GM20000 (cell line): ENCODE data around the gene DHRS3.

ENCODE experiments used
- DNase-seq: peaks from one replicate; pipeline ENCODE4 v3.0.0; 2012; ENCODE audit warnings: low spot score
- TF ChIP-seq, protein P1 (sequence below): IDR thresholded peaks from 2 replicates; pipeline ENCODE4 v1.5.1; 2012; ENCODE audit warnings: mild to moderate bottlenecking, control low read depth; ENCODE audit errors: extremely low read depth, missing control alignments

The DHRS3 gene

DNA sequence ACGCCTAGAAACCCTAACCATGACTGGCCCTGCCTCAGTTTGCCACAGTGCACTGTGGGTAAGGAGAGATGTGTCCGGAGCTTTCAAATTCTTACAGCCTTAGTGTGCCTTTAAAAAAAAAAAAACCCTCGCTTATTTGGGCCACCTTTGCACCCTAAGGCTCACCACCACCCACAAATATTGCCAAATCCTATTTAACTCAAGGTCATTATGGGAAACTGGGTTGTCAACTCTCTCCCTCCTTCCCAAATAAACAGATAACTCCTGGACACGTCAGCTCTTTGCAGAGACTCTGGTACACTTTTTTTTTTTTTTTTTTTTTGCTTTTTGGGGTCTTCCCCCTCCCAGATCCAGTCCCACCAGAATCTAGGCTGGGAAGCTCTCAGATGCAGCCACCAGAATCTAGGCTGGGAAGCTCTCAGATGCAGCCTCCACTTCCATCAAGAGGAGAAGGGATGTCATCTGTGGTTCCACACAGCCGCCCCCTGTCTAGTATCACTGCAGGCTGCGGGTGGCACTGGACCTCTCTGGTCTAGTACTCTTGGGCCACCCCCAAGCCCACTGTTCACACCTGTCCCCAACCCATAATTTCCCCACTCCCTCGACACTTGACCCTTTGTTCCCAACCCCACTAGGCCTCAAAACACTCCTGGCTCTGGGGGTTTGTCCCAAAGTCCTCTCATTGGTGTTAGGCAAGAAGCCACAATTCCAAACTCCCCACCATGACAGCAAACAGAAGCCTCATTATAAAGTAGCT, 3.4 kb downstream of the DHRS3 start:
- DNase-seq = no peak

DNA sequence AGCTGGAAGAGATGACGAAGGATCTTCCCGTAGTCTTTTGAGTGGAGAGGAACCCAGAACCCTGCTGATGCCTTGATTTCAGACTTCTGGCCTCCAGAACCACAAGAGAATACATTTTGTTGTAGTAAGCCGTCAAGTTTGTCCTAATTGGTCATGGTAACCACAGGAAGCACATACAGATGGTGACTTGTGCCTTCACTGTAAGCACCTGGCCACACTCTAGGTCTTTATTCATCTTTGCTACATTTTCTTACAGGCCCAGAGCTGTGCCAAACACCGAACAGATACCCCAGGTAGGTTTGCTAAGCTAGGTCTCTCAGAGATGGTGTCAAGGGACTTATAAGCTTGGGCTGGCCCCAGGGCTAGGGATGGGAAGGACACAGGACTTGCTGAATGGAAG, 4.8 kb downstream of the DHRS3 start:
- TF ChIP-seq, protein P1, sequence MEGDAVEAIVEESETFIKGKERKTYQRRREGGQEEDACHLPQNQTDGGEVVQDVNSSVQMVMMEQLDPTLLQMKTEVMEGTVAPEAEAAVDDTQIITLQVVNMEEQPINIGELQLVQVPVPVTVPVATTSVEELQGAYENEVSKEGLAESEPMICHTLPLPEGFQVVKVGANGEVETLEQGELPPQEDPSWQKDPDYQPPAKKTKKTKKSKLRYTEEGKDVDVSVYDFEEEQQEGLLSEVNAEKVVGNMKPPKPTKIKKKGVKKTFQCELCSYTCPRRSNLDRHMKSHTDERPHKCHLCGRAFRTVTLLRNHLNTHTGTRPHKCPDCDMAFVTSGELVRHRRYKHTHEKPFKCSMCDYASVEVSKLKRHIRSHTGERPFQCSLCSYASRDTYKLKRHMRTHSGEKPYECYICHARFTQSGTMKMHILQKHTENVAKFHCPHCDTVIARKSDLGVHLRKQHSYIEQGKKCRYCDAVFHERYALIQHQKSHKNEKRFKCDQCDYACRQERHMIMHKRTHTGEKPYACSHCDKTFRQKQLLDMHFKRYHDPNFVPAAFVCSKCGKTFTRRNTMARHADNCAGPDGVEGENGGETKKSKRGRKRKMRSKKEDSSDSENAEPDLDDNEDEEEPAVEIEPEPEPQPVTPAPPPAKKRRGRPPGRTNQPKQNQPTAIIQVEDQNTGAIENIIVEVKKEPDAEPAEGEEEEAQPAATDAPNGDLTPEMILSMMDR = no peak
- DNase-seq = no peak

More for the DNA sequence above, 3.4 kb downstream of the DHRS3 start:
- TF ChIP-seq, protein P1 = no peak

DNA sequence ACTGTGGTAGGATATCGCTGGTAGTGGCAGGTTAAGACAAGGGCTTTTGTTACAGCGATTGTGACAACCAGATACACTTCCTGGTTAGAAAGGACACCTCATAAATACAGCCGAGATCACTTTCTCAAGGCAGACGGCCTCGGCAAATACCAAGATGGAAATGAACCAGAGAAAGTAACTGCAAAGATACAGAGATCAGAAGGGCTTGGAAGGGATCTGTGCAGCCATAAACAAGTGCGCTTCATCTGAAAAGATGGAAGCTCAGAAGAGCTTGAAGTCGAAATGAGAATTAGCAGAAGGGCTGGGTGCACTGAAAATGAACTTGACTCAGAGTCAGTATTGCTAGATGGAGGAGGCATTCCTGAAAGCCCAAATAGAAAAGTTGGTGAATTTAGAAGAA, 7.1 kb downstream of the DHRS3 start:
- TF ChIP-seq, protein P1 = no peak

DNA sequence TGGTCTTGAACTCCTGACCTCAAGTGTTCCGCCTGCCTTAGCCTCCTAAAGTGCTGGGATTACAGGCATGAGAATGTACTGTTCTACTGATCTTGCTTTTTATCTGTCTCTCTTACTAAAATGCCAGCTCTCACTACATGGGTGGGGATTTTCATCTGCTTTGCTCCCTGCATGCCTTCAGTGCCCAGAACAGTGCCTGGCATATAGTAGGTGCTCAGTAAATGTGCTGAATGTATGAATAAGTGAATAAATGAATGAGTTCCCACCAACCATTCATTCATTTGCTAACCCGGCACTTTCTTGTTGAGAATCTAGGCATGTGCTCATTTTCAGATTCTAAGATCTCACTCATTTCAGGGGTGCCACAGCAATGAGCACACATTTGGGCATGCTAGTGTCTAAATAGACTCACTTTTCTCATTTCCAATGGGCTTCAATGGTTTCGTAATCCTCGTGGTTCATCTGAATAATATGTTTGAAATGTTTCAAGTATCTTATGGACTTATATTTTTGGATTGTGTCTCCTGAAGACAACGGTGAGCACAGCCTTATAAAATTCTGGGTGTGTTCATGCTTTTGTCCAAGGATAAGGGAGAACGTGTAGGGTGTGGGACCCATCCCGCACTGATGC, 7.6 kb downstream of the DHRS3 start:
- TF ChIP-seq, protein P1 = no peak
- no peak for DNase-seq

More for the DNA sequence above, 7.1 kb downstream of the DHRS3 start:
- no peak for DNase-seq

DNA sequence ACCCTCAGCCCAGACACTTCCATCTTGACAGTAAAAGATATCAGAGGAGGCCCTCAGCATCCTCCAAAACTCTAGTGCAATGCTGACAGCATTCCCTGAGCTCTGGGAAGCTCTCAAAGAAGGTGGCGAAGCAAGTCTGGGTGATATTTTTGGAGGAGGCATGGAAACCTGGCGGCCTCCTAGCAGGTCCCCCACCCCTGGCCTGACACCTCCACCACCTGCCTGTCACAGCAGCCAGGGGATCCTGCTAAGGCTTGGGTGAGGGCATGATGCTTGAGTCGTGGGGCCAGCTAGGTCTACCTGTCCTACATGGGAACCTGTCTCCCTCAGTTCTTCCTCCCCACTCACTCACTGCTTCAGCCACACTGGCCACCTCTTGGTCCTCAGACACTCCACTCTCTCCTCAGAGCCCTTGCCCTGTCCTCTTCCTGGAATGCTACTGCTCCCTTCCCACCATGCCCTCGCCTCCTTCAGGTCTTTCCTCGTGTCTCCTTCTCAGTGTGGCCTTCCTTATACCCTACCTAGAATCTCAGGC, 8.5 kb downstream of the DHRS3 start:
- TF ChIP-seq, protein P1 = no peak
- DNase-seq = no peak

DNA sequence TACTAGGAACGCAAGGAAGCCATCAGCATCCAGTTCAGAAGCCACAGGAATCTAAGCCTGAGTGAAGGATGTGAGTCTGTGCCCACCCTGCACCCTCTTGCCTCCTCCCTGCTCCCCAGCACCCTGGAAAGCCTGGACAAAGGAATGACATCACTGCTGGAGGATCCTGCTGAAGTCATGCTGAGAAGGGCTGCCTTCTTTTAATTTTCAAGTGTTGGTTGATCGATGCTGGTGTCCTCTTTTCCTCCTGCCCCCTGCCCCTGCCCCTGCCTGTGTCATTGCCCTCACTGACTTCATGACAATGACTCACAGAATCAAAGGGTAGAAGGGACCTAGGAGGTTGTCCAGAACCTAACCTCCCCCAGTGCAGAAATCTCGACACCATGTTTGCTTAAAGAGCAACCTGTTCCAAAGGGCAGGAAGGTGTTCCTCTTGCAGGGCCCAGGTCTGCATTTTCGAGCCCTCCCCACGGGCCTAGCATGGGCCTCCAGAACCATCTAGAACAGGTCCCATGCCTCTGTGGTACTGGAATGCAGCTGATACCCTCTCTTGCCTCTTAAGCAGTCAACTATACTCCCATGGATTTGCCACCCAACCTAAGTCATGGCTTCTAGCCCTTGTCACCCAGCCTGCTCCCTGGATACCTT, 9.6 kb downstream of the DHRS3 start:
- TF ChIP-seq, protein P1 = no peak
- DNase-seq = no peak

DNA sequence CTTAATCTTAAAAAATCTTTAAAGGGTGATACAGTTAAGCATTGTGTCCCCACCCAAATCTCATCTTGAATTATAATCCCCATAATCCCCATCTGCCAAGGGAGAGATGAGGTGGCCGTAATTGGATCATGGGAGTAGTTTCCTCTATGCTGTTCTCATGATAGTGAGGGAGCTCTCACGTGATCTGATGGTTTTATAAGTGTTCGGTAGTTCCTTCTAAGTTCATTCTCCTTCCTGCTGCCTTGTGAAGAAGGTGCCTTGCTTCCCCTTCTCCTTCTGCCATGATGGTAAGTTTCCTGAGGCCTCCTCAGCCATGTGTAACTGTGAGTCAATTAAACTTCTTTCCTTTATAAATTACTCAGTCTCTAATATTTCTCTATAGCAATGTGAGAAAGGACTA, 10.7 kb downstream of the DHRS3 start:
- TF ChIP-seq, protein P1 = no peak
- DNase-seq = no peak
